ENCODE measurements around the gene MRPS27. TPM values are rescaled to one million over a fixed set of nuclear protein-coding genes. Genes with fewer than 3 reads are reported as not detected.
A peak's percentile ranks its signal among the peaks of the same experiment; 100 is the strongest.

Gene MRPS27
- total RNA-seq, 1 donor from 2014 or later: 71.7 TPM

DNA sequence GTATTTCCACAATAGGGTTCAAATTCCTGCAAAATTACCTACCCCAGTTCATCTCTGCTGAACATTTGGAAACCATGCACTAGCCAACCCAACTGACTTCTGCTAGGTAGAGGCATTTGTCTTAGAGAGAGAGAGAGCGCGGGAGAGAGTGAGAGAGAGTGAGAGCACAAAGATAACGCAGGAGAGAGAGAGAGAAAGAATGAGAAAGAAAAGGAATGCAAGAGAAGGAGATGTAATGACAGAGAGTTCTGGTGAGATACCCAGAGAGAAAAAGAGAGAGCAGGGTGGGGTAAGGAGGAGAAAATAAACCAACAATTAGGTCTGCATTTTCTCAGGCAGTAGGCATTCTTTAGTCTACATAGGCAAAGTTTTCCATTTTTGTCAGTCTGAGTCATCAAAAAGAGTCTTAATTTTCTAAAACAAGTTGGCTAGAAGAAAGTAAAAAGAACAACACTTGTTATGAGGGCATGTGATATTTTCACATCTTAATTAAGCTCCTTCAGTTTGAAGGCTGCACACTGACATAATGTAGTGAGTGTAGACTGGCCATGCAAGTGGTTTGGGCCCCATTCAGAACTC is 114.5 kb downstream of the MRPS27 start:
- DNase-seq (ENCODE audit: low read depth): no peak

DNA sequence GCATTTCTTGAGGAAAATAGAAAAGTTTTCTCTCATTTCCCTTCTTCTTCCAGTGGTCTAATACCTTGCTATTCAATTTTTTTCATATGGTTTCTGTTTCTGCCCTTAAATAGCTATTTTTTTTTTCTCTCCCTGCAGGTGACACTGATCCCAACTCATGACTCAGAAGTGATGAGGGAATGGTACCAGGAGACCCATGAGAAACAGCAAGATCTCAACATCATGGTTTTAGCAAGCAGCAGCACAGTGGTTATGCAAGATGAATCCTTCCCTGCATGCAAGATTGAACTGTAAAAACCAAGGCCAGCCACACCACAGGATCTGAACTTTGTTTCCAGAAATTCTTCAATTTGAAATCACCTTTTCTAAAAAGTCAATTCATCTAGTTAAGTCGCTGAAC is 115.1 kb downstream of the MRPS27 start:
- DNase-seq (ENCODE audit: low read depth): no peak

DNA sequence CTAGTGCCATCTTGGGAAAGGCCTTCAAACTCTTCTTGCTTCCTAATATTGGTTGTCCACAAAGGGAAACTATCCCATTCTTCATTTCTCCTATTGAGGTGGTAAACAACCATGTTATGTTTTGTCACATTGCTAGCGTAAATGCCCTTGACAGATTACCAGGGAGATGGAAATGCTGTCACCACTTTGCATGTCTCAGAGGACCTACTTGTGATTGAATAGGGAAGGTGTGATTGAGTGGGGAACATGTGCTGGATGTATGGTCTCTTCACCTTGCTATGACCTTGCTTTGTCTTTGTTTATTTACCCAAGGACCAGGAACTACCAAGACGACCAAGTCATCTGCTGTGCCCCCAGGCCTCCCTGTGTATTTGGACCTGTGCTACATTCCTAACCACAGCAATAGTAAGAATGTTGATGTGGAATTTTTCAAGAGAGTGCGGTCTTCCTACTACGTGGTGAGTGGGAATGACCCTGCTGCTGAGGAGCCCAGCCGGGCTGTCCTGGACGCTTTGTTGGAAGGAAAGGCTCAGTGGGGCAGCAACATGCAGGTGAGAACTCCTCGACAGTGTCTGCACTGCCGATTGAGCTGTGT is 116.7 kb downstream of the MRPS27 start:
- DNase-seq (ENCODE audit: low read depth): no peak

DNA sequence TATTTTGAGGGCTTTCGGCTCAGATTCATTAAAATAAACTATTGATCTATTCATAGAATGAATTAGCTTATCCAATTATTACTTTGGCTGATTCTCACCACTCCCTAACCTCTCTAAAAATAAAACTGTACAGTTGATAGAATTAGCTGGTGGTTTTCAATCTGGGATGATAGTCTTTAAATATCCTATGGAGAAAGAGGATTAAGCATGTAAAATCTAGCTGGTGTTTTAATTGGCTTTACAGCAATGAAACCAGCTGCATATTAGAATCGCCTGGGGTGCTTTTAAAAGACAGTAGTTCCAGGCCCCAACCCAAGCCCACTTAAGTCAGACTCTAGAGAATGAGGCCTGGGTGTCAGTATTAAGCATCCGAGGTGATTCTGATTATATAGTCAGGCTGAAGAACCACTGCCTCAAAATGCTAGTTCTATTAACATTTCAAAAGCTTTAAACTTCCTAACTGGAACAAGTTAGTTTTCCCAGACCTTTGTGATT is 117.7 kb downstream of the MRPS27 start:
- no peak for DNase-seq (ENCODE audit: low read depth)

DNA sequence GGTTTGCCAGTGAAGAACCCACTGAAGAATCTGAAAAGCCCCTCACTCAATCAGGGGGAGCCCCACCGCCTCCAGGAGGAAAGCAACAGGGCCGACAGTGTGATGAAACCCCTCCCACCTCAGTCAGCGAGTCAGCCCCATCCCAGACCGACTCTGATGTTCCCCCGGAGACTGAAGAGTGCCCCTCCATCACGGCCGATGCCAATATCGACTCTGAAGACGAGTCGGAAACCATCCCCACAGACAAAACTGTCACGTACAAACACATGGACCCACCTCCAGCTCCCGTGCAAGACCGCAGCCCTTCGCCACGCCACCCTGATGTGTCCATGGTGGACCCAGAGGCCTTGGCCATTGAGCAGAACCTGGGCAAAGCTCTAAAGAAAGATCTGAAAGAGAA is 120.4 kb downstream of the MRPS27 start:
- no peak for DNase-seq (ENCODE audit: low read depth)

DNA sequence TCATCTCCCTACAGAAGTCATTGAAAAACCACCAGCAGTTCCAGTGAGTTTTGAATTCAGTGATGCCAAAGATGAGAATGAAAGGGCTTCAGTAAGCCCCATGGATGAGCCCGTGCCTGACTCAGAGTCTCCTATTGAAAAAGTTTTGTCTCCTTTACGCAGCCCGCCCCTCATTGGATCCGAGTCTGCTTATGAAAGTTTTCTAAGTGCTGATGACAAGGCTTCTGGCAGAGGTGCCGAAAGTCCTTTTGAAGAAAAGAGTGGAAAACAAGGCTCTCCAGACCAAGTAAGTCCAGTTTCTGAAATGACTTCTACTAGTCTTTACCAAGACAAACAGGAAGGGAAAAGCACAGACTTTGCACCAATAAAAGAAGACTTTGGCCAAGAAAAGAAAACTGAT is 122.6 kb downstream of the MRPS27 start:
- DNase-seq (ENCODE audit: low read depth): no peak

DNA sequence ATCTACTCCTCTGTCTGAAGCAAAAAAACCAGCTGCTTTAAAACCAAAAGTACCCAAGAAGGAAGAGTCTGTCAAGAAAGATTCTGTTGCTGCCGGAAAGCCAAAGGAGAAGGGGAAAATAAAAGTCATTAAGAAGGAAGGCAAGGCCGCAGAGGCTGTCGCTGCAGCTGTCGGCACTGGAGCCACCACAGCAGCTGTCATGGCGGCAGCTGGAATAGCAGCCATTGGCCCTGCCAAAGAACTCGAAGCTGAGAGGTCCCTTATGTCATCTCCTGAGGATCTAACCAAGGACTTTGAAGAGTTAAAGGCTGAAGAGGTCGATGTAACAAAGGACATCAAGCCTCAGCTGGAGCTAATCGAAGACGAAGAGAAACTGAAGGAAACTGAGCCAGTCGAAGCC is 124.5 kb downstream of the MRPS27 start:
- peak; percentile 65 for DNase-seq (ENCODE audit: low read depth)

DNA sequence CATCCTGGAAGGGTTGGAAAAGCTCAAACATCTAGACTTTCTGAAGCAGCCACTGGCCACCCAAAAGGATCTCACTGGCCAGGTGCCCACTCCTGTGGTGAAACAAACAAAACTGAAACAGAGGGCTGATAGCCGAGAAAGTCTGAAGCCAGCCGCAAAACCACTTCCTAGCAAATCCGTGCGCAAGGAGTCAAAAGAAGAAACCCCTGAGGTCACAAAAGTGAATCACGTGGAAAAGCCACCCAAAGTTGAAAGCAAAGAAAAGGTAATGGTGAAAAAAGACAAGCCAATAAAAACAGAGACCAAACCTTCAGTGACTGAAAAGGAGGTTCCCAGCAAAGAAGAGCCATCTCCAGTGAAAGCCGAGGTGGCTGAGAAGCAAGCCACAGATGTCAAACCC is 125.2 kb downstream of the MRPS27 start:
- no peak for DNase-seq (ENCODE audit: low read depth)

DNA sequence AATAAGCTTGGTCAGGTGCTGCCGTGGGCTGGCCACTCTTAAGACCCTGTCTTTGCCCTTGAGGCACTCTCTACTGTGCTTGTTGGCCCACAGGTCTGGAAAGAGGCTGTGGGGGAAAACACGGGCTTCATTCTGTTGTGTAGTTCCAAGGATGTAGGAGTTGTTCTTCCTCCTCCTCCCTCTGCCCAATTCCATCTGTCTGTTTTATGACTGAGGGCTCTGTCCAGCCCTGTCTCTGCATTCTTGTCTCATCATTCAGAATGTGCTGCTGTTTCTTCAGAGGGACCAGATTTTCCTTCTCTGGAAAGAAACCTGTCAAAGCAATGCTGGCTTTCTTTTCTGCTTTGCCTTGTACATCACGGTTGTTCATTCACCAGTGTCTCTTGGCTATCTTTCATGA is 128.6 kb downstream of the MRPS27 start:
- no peak for DNase-seq (ENCODE audit: low read depth)

DNA sequence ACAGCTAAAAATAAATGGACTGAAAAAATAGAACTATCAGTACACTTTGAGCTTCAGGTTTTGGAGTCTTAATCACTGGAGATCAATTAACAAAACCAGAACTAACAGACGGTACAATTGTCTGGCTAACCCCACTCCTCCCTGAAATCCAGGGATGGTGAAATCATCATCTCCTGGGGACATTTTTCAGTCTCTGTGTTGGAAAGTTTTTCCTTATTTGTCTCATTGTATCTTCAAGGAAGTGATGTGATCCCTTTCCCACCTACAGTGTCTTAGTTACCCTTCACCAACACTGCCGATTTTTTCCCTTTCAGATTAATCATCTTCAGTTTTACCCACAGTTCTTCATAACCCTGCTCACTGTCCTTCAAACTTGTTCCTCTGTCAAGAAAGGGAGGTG is 130.9 kb downstream of the MRPS27 start:
- DNase-seq (ENCODE audit: low read depth): no peak

DNA sequence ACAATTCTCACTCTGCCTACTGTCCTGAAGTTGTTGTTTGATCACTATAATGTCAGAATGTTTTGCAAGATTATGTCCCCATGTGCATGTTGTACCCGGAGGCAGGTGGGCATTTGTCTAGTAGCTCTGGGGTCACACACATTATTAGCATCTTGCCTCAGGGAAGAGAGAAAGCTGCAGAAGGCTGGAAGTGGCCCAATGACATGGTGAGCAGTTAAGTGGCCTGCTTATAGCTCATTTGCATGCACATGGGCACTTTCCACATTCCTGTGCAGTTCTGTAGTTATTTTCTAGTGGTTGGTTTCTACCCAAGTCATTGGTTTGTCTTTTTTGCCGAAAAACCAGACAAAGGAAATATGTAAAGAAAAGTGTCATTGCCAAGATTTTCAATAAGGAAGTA is 131.9 kb downstream of the MRPS27 start:
- DNase-seq (ENCODE audit: low read depth): no peak

DNA sequence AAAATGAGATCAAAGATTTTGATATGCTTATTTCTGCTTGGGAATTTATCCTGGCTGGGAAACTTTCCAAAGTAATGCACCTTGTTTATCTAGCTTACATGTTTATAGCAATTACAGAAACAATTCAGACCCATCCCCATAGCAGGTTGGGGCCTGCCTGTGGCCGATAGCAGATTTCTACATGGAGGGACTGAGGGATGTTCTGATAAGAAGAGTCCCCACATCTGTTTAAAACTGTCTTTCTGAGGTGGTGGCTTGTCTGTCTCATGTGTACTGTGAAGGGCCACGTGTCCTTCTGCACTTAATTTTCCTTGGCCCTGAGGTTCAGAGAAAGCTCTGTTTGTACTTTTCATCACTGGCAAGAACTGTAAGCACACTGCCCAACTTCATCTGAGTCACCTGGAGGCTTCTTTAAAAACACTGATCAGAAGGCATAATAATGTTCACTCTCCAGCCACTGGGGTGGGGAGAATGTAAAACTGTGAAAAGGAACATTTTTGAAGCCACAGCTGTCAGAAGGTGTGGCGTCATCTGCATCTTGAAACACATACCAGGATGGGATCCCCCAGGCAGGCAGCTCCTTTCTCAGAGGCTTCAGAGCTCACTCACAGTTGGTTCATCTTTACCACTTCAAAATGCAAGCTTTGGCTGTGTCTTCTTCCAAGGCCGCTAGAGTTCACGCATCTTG is 132.5 kb downstream of the MRPS27 start:
- no peak for DNase-seq (ENCODE audit: low read depth)

DNA sequence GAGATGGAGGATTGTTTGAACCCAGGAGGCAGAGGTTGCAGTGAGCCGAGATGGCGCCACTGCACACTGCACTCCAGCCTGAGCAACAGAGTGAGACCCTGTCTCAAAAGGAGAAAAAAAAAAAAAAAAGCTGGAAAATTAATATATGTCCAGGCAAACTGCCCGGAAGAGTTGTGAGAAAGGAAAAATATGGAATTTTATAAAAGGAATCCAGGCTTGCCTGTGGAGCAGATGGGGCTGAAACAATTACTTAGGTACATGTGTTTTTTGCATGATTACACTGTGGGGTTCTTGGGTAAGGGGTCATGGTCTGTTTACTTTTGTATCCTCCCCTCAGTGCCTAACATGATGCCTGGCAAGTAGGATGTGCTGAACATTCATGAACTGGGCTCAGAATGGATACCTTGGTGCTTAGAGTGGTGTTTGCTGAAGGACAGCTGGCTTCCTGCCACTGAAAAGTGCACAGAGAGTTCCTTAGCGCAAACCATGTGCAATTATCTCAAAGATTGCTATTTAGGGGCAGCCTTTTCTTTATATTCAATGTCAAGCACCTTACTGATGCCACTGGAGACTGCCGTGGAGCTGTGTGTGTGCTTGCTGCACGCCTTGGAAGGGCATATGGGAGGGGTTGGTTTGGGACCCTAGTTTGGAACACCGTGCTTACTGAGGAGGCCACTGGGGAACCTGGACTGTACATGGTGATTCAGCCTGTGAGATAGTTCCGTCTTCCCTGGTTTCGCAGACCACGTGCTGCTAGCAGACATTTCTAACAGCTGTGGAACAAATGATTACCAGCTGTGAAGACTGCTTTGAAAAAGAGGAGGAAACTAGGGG is 134.3 kb downstream of the MRPS27 start:
- DNase-seq (ENCODE audit: low read depth): no peak

DNA sequence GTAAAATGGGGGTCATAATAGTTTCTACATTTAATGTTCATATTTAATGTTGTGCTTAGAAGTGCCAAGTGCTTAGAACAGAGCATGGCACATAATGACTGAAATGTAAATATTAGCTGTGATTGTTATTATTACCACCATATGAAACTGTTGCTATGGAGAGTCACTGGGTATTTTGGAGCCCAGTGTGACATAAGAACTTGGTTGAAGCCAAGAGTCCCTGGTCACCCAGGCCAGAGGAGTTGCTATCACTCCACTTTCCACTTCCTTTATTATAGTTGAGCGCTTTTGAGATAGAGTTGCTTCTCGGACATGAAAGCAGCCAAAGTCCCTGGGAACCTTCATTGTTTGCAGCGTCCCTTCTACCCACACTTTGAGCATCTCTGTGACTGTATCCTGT is 135.6 kb downstream of the MRPS27 start:
- no peak for DNase-seq (ENCODE audit: low read depth)

DNA sequence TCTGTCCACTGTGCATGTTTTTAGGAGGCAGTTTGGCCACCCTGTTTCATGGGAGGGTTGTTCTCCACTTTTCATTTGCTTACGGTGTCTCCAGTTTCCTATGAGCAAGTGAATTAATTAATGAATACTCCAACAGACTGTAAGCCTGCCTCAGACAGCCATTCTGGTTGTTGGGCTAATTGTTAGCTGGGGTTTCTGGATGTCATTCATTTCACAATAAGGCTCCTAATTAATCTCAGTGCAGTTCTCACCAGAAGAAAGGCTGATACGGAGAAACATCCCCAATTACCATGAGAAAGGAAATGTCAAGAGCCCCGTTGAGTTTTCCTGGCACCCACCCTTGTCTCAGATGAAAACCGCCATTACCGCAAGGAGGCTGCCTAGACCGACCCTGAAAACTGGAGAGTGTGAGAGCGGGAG is 136.9 kb downstream of the MRPS27 start:
- DNase-seq (ENCODE audit: low read depth): no peak

DNA sequence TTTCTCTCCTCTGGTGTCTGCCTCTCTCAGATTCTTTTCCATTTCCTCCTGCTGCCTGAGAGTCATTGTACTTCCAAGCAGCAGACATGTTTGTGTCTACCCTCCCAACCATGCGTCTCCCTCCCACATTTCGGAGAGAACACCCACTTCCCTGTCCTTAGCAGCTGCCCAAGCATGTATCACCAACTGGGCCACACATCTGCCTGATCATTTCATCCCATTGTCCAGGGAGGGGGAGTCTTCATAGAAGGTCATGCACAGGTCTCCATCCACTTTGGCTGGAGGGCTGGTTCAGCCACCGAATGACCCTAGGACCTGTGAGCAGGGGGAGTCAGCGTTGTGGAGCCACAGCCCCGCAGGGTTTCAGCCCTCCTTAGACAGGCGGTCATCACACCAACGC is 137.4 kb downstream of the MRPS27 start:
- no peak for DNase-seq (ENCODE audit: low read depth)

DNA sequence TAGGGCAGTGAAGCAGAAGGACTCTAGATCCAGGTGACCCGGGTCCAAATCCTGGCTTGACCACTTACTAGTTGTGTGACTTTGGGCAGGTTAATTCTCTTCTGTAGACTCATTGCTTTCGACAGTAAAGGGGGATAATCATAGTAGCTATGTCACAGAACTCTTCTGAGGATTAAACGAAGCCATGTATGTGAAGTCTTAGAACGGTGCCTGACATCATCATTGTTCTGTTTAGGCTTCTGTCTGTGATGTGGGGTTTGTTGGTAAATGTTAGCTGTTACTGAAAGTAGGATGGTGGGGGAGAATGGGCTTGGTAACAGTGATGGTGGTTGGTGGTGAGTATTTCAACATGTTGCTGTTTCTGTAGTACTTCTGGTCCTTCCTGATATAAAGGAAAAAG is 139.1 kb downstream of the MRPS27 start:
- no peak for DNase-seq (ENCODE audit: low read depth)

DNA sequence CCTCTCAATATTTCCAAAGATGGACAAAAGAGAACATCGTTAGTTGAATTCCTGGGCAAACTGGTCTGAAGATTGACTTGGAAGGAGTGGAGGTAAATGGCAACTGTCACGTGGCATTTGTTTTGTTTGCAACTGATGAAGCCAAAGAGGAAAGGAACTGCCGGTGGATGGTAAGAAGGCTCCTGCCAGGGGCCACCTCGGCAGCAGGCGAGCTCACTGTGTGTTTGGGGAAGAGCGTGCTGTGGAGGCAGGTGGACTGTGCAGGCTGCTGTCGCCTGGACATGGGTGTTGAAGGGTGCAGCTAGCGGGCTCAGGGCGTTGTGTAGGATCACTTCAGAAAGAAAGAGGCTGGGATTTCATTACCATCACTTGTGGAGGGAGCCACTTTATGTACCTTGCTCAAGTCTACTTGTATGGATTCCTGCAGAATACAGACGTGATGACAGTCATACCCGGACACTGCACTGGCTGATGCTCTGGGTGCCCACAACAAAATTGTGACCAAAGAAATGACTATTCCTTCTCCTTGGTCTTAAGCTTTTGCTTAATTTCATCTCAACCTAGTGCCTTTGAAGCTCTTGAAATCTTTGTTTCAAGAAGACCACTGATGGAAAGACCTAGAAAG is 140.1 kb downstream of the MRPS27 start:
- no peak for DNase-seq (ENCODE audit: low read depth)

DNA sequence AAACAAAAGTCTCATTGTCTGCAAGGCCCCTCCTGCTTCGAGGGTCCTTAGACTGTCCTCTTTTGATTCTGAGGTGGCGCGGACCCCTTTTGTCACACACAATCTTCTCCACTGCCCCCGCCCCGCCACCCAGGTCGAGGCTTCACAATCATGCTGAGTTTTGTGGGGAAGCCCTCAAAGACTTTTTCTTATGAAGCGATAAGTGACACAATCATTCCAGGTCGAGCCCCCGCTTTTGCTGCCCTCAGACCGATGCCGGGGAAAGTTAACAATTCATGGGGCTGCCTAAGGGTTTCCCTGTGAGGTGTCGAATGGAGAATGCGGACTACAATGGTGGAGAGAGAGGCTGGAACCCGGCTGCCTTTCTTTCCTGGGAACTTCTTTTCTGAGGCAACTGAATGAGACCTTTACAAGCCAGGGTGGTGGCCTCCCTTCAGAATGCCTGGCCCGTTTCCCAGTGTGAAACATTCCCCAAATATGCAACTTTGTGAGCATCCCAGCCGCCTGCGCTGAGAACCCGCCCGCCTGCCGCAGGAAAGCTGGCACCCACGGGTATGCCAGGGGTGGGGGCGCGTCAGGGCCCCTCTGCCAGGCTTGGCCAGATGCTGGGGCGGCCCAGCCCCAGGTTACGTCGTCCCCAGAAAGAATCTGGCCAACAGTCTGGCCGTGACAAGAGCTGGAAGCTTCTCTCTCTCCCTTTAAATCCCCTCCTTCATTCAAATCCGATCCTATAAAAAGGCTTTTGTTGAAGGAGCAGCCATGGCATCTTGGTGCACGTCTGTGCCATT is 140.8 kb downstream of the MRPS27 start:
- DNase-seq (ENCODE audit: low read depth): peak; percentile 90

DNA sequence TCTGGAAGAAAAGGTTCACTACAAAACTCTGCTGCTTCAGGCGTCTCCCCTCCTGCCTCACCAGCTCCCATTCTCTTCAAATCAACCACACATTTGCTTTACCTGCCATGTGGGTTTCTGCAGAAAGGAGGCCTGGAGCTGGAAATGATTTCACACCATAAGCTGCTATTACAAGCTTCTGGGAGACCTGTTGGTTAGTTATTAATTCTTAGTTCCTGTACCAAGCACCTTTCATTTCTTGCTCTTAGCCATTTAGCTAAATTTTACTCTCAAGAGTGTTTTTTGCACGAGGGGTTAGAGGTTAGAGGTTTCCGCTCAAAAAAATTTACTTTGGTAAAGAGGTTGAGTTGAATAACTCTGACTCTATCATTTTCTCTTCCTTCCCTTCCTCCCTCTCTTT is 142.5 kb downstream of the MRPS27 start:
- no peak for DNase-seq (ENCODE audit: low read depth)

DNA sequence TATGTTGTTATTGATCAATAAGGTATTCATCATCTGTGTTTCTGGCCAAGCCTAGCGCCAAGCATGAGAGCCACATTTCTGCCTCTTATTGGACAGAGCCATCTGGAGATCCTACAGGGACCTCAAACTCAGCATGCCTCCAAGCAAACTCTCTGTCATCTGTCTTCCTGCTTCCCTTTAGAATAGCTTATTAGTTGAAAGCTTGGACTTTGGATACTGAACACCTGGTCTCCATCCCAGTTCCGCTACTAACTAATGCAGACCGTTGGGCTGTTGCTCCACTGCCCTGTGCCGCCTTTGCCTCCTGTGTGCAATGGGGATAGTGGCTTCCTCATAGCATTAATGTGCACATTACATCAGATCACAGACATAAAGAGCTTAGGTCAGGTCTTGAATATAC is 147.3 kb downstream of the MRPS27 start:
- no peak for DNase-seq (ENCODE audit: low read depth)
